GM18520 (cell line): ENCODE results near the gene RIPK4.
"Not testable (repeated sequence)": the region's sequence is repeated elsewhere in the genome, so short reads cannot be mapped to it uniquely, and the experiment has no call there.

Experiments
- ATAC-seq: cut with Tn5 transposase; IDR thresholded peaks from one replicate; pipeline ENCODE4 v1.9.1; 2021; ENCODE audit not compliant: unreplicated experiment

The RIPK4 gene

DNA sequence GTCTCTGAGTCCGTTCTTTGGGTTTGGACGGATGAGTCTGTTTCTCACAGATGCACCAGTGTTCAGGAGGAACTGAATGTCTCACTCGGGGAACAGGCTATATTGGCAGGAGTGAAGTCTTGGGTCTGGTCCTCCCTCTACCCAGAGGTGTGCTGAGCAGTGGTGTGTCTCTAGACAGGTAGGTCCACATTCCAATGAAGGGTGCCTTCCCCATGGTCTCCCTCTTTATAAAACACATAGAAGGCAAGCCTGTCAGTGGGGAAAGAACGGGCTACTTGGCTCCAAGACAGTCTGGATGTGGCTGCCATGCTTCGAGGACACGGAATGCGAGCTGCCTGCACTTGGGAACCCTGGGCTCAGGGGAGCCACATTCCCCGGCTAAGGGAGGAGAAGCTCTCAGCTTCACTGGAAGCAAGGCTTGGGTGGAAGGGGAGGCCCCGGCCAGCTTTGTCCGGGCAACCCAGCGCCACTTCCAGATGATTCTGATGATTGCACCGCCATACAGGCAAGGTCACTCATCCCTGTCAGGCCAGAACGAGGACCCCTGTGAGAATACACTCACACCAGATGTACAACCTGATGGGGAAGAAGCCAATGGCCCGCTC, 29.7 kb upstream of the RIPK4 start:
- ATAC-seq, result no peak

DNA sequence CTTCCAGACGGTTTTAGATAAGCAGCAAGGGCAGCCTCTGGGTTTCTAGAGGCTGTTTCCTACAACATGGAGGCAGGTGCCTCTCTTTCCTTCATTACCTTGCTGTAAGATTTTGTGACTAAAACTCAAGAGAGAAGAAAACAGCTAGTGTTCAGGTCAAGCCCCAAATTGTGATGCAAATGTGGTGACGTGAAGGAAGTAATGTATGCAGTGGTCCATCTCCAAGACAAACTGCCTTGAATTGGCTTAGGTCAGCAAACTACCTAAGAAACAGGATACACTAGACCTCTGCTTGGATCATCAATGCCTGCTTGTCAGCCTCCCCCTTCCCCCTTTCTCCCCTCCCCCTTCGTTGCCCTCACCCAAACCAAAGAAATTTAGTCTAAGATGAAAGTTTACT, 28.9 kb upstream of the RIPK4 start:
- no peak for ATAC-seq

DNA sequence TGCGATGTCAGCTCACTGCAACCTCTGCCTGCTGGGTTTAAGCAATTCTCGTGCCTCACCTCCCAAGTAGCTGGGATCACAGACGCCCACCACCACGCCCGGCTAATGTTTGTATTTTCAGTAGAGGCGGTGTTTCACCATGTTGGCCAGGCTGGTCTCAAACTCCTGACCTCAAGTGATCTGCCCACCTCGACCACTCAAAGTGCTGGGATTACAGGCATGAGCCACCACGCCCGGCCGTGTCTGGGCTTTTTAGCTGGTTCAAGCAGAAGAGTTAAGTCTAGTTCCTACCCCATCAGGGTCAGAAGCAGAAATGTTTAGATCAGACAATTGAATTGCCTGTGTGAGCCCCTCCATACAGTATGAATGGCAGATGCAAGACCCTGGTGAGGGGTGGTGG, 27.7 kb upstream of the RIPK4 start:
- ATAC-seq, result no peak

DNA sequence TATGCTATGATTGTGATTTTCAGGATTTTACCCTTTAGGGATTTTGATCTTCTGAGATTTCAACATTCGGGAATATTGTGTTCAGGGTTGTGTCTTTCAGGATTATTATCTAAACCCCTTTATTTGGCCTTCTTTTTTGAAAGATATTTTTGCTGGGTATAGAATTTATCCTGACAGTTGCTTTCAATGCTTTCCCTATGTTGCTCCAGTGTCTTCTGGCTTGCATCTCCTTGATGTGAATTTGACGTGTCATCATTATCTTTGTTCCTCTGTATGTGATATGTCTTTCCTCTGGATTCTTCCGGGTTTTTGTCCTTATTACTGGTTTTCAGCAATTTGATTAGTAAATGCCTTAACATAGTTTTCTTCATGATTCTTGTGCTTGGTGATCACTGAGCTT, 25.9 kb upstream of the RIPK4 start:
- ATAC-seq, result no peak

DNA sequence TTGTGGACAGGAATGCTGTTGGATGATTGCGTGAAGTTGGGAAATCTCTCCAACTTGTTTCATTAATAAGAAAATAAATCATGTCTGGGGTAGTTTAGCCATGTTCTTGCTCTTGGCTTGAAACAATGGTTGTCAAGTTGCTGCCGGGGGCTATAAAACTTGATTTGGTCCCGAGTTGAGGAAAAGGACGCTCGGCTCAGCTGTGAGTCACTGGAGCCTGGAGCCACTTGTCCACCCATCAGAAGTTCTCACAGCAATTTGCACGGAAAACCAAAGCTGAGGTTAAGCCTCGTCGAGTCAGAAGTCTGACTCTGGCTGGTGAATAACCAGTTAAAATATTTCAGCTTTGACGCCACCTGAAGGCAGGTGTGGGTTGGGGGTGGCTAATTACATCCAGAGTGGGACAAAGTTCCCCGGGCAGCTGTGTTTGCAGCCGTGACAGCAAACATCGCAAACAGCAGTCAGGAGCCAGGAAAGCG, 19.7 kb upstream of the RIPK4 start:
- ATAC-seq, result no peak

DNA sequence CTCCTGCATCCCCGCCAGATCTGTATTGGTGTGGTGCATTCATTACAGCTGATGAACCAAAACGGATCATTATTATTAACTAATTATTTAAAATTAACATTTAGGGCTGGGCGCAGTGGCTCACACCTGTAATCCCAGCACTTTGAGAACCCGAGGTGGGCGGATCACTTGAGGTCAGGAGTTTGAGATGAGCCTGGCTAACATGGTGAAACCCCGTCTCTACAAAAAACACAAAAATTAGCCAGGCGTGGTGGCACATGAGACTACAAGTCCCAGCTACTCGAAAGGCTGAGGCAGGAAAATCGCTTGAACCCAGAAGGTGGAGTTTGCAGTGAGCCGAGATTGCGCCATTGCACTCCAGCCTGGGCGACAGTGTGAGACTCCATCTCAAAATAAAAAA, 18.4 kb upstream of the RIPK4 start:
- not testable (repeated sequence) for ATAC-seq

DNA sequence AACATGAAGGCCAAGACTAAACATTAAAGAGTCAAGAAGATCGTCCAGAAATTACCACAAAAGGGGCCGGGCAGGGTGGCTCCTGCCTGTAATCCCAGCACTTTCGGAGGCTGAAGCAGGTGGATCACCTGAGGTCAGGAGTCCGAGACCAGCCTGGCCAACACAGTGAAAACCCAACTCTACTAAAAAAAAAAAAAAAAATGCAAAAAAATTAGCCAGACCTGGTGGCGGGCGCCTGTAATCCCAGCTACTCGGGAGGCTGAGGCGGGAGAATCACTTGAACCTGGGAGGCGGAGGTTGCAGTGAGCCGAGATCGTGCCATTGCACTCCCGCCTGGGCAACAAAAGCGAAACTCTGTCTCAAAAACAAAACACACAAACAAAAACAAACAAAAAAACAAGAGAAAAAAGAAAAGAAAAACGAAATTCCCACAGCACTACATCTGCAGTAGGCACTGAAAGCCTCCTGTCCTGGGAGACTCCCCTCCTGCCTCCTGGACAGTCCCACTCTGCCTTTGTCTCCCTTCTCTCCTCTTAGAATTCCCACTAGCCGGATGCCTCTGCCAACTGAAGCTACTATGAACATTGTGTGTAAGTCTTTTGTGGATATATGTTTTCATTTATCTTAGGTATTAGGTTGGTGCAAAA, 17.7 kb upstream of the RIPK4 start:
- no peak for ATAC-seq

DNA sequence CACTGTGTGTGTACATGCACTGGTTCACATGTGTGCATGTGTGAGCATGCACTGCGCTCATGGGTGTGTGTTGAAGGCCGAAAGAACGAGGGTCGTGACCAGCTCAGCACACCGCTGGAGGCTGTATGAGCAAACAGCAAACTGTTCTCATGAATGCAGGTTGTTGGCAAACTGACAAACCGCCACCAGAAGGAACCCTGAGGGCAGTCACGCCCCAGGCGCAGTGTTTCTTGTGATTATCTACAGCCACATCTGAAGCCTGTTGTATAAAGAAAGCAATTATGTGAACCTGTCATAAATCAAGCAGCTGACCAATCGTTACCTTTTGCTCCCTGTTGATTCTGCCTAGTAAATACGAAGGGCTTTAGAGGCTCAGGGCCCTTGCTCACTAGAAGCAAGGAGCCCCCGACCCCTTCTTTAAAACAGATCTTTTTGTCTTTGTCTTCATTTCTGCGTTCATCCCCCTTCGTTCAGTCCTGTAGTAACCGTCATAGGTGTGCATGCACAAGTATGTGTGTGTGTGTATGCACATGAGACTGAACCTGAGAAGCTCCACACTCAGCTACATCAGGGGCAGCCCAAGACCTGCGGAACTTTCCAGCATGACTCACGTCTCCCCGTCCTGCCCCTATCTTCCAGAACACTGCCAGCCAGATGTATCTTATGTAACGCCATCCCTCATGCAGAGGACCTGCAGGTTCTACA, 16.8 kb upstream of the RIPK4 start:
- ATAC-seq, result no peak

DNA sequence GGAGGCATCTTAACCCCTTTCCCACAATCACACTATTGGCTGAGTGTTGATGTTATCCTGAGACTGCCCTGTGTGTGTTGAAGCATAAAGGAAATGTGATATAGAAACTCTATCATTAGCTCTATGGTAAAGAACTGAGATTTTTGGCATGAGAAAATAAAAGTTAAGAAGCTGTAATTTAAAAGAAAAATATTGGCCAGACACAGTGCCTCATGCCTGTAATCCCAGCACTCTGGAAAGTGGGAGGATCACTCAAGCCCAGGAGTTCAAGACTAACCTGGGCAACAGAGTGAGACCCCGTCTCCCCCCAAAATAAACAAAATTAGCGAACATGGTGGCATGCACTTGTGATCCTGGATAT, 14.2 kb upstream of the RIPK4 start:
- ATAC-seq, result no peak

DNA sequence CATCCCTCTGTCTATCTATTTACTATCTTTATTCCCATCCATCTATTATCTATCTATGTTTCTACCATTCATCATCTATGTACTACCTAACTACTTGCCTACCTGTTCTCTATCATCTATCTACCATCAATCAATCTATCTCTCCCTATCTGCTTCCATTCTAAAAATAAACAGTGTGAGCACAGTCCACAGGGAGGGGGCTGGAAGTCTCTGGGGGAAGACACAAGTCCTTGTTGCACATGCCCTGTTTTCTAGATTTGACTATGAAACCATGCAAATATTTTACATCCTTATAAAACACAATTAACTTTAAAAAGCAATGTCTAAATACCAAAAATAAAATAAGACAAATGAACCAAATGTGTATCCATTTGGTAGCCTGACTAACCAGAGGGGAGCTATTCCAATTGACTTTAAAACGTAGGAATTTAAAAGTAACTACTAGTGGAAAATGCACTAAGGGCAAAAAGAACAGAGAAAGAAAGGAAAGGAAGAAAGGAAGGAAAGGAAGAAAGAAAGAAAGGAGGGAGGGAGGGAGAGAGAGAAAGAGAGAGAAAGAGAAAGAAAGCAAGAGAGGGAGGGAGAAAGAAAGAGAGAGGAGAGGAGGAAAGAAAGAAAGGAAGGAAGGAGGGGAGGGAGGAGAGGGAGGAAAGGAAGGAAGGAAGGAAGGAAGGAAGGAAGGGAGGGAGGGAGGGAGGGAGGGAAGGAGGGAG, 13.6 kb upstream of the RIPK4 start:
- ATAC-seq, result no peak

DNA sequence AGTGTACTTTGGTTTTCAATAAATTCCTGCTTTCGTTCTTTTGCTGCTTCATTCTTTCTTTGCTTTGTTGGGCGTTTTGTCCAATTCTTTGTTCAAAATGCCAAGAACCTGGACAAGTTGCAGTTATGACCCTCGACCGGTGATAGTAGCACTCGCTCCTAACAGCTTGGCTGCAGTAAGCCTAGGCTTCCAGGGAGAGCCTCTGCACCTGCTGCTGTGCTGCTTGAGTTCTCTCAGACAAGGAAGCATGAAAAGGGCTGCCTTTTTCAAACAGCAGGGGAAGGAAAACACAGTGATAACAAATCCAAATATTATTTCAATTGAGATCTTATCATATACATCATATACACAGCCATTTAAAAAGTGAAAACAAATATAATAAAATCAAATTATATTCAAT, 12.8 kb upstream of the RIPK4 start:
- no peak for ATAC-seq

DNA sequence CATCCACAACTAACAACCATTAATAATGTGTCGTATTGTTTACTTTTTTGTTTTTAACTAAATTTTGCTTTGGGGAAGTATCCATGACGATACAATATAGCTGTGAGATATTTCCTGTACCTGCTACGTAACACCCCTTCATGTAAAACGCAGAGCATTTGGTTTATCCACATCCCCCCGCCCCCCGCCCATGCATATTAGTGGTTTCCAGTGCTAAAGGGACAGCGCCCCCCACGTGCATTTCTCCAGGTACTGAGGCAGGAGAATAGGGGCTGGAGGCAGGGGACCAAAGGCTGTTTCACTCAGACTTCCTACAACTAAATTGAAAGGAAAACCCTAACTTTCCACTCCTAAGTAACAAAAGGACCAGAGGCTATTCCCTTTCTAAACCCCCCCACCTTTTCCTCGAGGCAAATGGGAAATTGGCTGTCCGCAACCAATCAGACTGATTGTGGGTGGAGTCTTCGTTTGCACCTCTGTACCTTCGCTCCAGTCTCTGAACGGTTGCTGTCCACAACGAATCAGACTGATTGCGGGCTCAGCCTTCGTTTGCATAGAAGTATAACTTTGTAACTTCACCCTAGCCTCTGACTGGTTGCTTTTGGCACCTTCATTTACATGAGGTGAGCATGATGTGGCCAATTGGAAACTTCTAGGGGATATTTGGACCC, 12.2 kb upstream of the RIPK4 start:
- ATAC-seq, result no peak

DNA sequence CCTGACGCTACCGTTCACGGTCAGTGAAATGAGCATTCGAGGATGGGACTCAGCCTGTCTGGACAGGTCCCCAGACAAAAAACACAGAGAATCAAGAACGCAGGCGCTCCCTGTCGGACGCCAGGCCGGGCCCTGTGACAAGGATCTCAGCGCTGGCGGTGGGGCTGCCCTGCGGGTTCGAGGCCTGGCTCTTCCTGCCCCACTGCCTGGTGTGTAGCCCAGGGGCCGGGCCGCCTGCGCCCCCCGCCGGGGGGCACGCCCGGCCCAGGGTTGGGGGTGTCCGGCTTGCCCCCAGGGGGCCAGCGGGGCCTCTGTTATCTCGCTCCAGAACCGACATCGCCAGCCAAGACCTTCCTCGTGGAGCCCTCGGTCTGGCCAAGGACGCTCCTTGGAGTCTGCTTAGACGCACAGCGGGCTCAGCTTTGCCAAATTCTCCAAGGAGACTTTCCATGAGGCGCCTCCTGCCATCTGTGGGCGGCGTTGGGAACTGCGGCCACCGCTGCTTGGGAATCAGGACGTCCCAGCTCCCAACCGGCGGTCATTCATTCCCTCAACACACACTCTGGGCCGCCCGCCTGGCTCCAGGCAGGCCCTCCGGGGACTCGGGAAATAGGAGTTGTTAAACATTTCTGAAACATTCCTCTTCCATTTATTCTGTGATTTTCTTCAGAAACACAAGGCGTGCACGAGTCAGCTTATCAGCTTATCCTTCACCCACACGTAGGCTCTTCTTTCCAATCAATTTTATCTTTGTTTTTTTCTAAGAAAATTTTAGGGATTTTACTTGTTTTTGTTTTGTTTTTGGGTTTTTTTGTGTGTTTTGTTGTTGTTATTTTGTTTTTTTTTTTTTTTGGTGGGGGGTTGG, 11.3 kb upstream of the RIPK4 start:
- no peak for ATAC-seq

DNA sequence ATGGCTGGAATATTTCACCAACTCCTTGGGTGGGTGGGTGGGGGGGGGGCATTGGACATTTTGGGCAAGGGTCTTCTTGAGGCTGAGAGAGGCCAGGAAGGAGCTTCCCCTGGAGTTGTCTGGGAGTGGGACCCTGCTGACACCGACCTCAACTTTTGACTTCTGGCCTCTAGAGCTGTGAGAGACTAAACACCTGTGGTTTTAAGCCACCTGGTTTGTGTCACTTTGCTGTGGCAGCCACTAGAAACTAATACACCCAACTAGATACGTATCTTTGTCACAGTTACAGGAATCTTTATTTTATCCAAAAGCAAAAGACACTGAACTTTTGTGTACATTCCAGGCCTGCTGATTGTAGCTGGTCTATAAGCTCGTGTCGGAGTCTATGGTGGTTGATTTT, 9.9 kb upstream of the RIPK4 start:
- ATAC-seq, result no peak

DNA sequence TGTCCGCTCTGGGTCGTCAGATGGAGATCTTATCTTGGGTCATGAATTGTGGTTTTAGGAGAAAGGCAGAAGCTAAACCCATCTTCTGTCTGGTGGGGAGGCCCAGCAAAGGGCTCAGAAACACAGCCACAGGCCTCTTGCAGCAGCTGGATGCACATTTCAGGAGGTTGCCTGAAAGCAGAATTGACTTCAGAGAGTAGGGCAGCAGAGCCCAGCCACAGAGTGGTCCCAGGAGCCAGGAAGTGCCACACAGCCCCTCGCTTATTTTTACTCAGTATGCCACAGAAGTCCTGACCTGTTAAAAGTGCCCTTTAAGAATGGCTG, 8.3 kb upstream of the RIPK4 start:
- ATAC-seq, result no peak

DNA sequence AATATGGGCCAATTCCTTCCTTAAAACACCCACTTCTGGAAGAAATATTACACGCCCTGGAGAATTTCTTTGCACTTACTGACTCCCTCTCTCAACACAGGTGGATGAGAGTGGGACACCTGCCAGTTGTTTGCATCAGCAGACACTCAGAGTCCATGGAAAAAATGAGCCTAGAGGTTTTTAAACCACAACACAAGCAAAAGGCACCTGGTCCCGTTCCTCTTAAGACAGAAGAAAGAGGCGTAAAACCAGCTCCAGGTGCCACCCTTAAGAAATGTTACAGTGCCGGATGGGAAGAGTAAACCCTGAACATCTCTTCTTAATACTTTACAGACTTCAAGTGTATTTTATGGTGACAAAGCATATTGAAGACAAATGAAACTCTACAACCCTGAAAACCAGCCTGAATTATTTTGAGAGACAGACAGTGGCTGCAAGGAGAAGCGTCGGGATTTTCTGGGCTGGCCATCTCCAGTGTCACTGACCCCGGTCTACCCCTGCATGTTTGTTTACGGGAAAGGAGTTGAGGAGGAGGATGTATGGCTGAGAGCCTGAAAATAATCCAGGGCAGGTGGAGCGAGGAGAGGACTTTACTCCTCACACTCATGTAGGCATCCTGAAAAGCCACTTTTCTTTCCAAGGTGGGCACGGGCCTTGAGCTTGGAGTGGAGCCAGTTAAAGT, 7.8 kb upstream of the RIPK4 start:
- no peak for ATAC-seq

DNA sequence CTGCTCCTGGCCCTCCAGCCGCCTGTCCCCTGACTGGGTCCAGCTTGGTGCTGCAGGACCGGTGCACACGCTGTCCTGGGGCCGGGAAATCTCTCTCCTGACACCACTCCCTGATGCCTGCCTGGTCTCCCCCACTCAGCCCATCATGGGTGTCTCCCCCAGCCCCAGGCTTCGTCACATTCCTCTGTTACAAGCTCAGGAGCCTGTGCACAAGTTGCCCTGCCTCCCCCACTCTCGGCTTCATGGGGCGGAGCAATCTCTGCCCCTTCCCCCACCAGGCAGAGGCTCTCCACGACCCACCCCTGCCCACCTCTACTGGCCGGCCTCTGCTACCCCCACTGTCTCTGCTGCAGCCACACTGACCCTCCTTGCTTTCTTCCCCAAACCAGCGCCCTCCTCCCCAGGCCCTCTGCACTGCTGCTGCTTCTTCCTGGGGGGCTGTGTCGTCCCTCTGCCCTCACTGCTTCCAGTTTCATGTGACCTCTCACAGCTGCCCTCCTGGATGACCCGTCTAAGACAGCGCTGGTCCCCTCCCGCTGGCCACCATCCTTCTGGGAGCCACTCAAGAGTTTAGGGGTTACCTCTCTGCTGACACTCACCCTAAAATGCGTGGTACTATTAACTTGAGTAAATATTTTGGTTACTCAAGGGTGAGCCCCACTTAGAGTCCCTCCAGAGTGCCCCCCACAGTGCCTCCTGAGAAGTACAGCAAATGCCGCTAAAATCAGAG, 5.7 kb upstream of the RIPK4 start:
- ATAC-seq, result no peak

DNA sequence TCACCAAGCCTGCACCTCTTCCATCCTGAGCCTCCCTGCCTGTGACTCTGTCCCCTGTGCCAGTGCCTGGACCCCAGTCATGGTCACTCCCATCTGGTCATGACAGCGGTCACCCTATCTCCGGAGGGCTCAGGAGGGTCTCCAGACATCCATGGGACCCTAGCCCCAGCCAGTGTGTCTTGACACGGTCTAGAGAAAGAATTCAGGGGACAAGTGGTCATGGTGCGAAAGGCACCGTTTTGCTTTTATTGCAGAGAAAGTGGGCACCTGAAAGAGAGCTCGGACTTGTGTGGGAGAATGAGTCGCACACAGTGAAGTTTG, 4.7 kb upstream of the RIPK4 start:
- ATAC-seq, result no peak

DNA sequence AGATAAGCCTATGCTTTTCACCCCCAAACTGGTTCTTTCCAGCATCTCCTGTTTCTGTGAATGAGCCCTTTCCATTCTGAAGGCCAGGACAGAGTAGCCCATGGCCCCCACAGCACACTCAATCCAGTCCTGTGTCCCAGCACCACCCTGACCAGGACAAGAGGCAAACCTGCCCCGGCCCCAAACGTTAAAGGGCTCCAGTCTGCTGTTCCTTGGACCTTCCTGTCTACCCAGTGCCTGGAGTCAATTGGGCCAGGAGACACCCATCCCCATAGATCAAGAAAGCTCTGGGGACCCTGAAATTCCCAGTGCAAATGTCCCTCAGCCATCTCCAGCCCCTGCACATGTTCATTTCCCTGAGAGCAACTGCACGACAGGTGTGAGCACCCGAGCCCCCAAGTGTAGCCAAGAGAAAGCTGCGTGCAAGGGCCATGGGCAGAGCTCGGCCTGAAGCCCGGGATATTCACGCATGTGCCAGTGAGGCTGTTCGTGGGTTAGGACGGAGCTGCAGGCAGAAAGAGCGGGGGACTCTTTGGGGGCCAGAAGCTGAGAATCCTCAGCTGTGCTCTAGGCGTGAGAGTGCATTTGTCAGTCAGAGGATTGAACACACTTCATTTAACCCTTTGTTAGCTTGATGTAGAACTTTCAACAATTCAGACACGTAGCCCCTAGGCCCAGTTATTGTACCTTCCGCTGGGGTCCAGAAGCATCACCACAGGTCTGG, 4.2 kb upstream of the RIPK4 start:
- ATAC-seq, result no peak
